Measurements from ENCODE around the gene TTC5. TPM values are rescaled to one million over a fixed set of nuclear protein-coding genes. Genes with fewer than 3 reads are reported as not detected.

The TTC5 gene
- total and polyA plus RNA-seq, 2 donors (not counting 1 experiment from before 2014, with no cell fraction given) = 8.2 to 37.5 TPM

DNA sequence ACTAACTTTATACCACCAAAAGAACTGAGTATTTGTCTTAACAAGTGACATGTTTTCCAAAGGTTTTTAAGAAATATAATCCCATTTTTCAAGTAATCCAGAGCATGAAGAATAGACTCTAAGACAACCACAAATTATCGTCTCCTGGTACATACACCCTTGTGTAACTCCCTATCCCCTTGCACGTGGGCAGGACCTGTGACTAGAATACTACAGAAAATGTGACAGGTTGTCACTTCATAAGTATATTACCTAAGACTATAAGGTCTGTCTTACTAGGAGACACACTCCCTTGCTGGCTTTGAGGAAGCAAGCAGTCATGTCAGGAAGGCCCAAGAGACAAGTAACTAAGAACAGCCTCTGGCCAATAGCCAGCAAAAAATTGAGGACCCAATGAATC is 8.3 kb upstream of the TTC5 start:
- Histone ChIP-seq H3K9ac (ENCODE audit: low read length) (no peak overlapping the region), H3K9me3 (ENCODE audit: control extremely low read depth in 1 of 3, control insufficient read depth in 2 of 3, insufficient read depth in 1 of 3, low read length in 2 of 3) (peaks cover 0 to 3% (median 0%) of the 10 kb centered on the region in 3 donors), H4K20me1 (ENCODE audit: control insufficient read depth, insufficient read depth, low read length, poor library complexity, severe bottlenecking) (no peaks in the 10 kb centered on the region), H3K4me3 (ENCODE audit: control extremely low read depth in 1 of 5, extremely low read depth in 1 of 5, insufficient read depth in 1 of 5, low read depth in 2 of 5, low read length in 4 of 5) (no peak overlapping the region), H2AFZ (ENCODE audit: insufficient read depth, low read depth, low read length, poor library complexity, severe bottlenecking) (no peak overlapping the region), H3K4me1 (ENCODE audit: control insufficient read depth in 2 of 2, insufficient read depth in 2 of 2, low read length in 2 of 2) (no peaks in the 10 kb centered on the region), H3K4me2 (replicated peaks; ENCODE audit: low read depth, low read length, poor library complexity, severe bottlenecking) (no peak overlapping the region), H3K27ac (ENCODE audit: low read length in 2 of 2) (no peak overlapping the region), H3K36me3 (replicated peaks in 1 of 2; ENCODE audit: control extremely low read depth in 1 of 2, control insufficient read depth in 1 of 2, extremely low read depth in 1 of 2, insufficient read depth in 2 of 2, low read length in 1 of 2) (peaks cover 6 to 58% of the 10 kb centered on the region in 2 experiments), H3K79me2 (ENCODE audit: control insufficient read depth, insufficient read depth, low read length) (peaks cover 8% of the 10 kb centered on the region), H3K27me3 (replicated peaks in 1 of 4; ENCODE audit: control extremely low read depth in 1 of 4, control insufficient read depth in 3 of 4, insufficient read depth in 4 of 4, low read length in 3 of 4) (no peaks in the 10 kb centered on the region)
- no peak for ATAC-seq (ENCODE audit: low read depth)
- Mint-ChIP-seq H3K4me1 (no peaks in the 10 kb centered on the region), H3K9me3 (ENCODE audit: insufficient read depth) (no peaks in the 10 kb centered on the region), H3K27me3 (no peaks in the 10 kb centered on the region), H3K27ac (no peak overlapping the region), H3K4me3 (no peak overlapping the region)
- WGBS (ENCODE audit: insufficient coverage) = no CpG with 5 or more reads among the region's 2 CpGs
- intact Hi-C loops (cut with micrococcal nuclease) = no loop called here
- no peak for DNase-seq
- no peak for TF ChIP-seq EZH2 (IDR thresholded peaks at IDR 0.05; ENCODE audit: borderline replicate concordance, insufficient read depth, low read depth, low read length, poor library complexity, severe bottlenecking)
- TF ChIP-seq, protein P1, sequence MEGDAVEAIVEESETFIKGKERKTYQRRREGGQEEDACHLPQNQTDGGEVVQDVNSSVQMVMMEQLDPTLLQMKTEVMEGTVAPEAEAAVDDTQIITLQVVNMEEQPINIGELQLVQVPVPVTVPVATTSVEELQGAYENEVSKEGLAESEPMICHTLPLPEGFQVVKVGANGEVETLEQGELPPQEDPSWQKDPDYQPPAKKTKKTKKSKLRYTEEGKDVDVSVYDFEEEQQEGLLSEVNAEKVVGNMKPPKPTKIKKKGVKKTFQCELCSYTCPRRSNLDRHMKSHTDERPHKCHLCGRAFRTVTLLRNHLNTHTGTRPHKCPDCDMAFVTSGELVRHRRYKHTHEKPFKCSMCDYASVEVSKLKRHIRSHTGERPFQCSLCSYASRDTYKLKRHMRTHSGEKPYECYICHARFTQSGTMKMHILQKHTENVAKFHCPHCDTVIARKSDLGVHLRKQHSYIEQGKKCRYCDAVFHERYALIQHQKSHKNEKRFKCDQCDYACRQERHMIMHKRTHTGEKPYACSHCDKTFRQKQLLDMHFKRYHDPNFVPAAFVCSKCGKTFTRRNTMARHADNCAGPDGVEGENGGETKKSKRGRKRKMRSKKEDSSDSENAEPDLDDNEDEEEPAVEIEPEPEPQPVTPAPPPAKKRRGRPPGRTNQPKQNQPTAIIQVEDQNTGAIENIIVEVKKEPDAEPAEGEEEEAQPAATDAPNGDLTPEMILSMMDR (IDR thresholded peaks at IDR 0.05) = no peak
- POLR2A ChIA-PET = no interaction called here
- CTCF ChIA-PET = no interaction called here

DNA sequence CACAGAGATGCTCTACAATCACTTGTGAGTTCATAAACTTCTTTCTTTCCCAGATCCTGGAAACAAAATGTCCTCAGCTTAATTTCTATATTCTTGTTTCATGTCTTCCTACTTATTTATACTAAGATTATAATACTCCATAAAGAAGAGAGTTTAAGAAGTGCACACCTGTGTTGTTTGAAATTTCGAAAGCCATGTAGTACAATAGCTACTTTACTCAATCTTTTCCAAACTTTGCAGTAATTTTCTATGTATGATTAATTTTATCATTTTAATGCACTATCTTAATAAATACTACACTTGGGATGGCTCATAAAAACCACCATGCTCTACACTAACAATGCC is 300 bp upstream of the TTC5 start:
- peak overlapping the region in 1 of 5 experiments; percentile 95 for H3K4me3 ChIP-seq (ENCODE audit: control extremely low read depth in 1 of 5, extremely low read depth in 1 of 5, insufficient read depth in 1 of 5, low read depth in 2 of 5, low read length in 4 of 5)
- TF ChIP-seq EZH2 (IDR thresholded peaks at IDR 0.05; ENCODE audit: borderline replicate concordance, insufficient read depth, low read depth, low read length, poor library complexity, severe bottlenecking) = no peak
- TF ChIP-seq, protein P1 (IDR thresholded peaks at IDR 0.05) = peak; percentile 40
- Mint-ChIP-seq H3K9me3 (ENCODE audit: insufficient read depth) (no peaks in the 10 kb centered on the region), H3K27ac (peak overlapping the region; percentile 85), H3K4me1 (peaks cover 24% of the 10 kb centered on the region), H3K27me3 (no peaks in the 10 kb centered on the region), H3K4me3 (peak overlapping the region; percentile 89)
- H3K9ac ChIP-seq (ENCODE audit: low read length) = peak overlapping the region; percentile 82
- H3K27ac ChIP-seq (ENCODE audit: low read length in 2 of 2) = no peak overlapping the region
- WGBS (ENCODE audit: insufficient coverage) = no CpG with 5 or more reads among the region's 1 CpG
- H3K4me2 ChIP-seq (replicated peaks; ENCODE audit: low read depth, low read length, poor library complexity, severe bottlenecking) = peak overlapping the region; percentile 75
- CTCF ChIA-PET = interaction anchor here (0.5 to 1.6 kb wide), 4 partner anchors 12 to 301 kb away, joined by 4 to 7 read pairs (median 4); no protein-coding TSS in a partner anchor
- ATAC-seq (ENCODE audit: low read depth) = no peak
- peaks cover 29% of the 10 kb centered on the region for H3K79me2 ChIP-seq (ENCODE audit: control insufficient read depth, insufficient read depth, low read length)
- H3K9me3 ChIP-seq (ENCODE audit: control extremely low read depth in 1 of 3, control insufficient read depth in 2 of 3, insufficient read depth in 1 of 3, low read length in 2 of 3) = no peaks in the 10 kb centered on the region
- no peak for DNase-seq
- H2AFZ ChIP-seq (ENCODE audit: insufficient read depth, low read depth, low read length, poor library complexity, severe bottlenecking) = no peak overlapping the region
- intact Hi-C loops (cut with micrococcal nuclease) = no loop called here
- peaks cover 6 to 10% of the 10 kb centered on the region in 2 experiments for H3K36me3 ChIP-seq (replicated peaks in 1 of 2; ENCODE audit: control extremely low read depth in 1 of 2, control insufficient read depth in 1 of 2, extremely low read depth in 1 of 2, insufficient read depth in 2 of 2, low read length in 1 of 2)
- no peaks in the 10 kb centered on the region for H4K20me1 ChIP-seq (ENCODE audit: control insufficient read depth, insufficient read depth, low read length, poor library complexity, severe bottlenecking)
- peaks cover 6 to 14% of the 10 kb centered on the region in 2 donors for H3K4me1 ChIP-seq (ENCODE audit: control insufficient read depth in 2 of 2, insufficient read depth in 2 of 2, low read length in 2 of 2)
- POLR2A ChIA-PET = no interaction called here
- no peaks in the 10 kb centered on the region for H3K27me3 ChIP-seq (replicated peaks in 1 of 4; ENCODE audit: control extremely low read depth in 1 of 4, control insufficient read depth in 3 of 4, insufficient read depth in 4 of 4, low read length in 3 of 4)
